BE2C (cell line): Measurements from ENCODE around the gene DNAI1.

ENCODE experiments used
- DNase-seq: peaks from one replicate; pipeline ENCODE4 v3.0.0-alpha.2; 2020
- H3K27me3 ChIP-seq: fragments of 250-450 bp; sonication (Bioruptor Pico); 2 replicates; pipeline ENCODE4 v1.5.1; 2020; ENCODE audit warnings: mild to moderate bottlenecking
- H3K36me3 ChIP-seq: fragments of 250-450 bp; sonication (Bioruptor Pico); 2 replicates; pipeline ENCODE4 v1.5.1; 2020; ENCODE audit warnings: mild to moderate bottlenecking
- H3K4me1 ChIP-seq: fragments of 250-450 bp; sonication (Bioruptor Pico); 2 replicates; pipeline ENCODE4 v1.5.1; 2020
- H3K4me3 ChIP-seq: 2 replicates; pipeline ENCODE4 v1.5.1; 2011; ENCODE audit warnings: low read depth, low read length
- H3K9me3 ChIP-seq: fragments of 250-450 bp; sonication (Bioruptor Pico); 2 replicates; pipeline ENCODE4 v1.5.1; 2020
- TF ChIP-seq, protein P1 (sequence below): IDR thresholded peaks from 2 replicates; pipeline ENCODE4 v1.5.1; 2012; ENCODE audit warnings: mild to moderate bottlenecking, low read depth, low read length

The DNAI1 gene

DNA sequence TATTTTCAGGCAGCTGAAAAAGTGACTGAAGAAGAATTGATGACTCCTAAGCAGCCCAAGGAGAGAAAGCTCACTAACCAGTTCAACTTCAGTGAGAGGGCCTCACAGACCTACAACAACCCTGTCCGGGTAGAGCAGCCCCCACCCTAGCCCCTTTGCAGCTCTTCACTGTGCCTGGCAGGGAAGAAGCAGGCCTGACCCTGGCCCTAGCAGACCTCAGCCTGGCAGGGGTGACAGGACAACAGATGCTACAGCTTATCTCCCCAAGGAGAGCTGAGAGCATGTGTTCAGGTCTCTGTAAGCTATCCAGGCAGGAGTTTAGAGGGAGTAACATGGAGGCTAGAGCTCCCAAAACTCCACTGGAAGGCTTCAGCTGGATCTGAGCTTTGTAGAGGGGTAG, 31.8 kb downstream of the DNAI1 start:
- TF ChIP-seq, protein P1, sequence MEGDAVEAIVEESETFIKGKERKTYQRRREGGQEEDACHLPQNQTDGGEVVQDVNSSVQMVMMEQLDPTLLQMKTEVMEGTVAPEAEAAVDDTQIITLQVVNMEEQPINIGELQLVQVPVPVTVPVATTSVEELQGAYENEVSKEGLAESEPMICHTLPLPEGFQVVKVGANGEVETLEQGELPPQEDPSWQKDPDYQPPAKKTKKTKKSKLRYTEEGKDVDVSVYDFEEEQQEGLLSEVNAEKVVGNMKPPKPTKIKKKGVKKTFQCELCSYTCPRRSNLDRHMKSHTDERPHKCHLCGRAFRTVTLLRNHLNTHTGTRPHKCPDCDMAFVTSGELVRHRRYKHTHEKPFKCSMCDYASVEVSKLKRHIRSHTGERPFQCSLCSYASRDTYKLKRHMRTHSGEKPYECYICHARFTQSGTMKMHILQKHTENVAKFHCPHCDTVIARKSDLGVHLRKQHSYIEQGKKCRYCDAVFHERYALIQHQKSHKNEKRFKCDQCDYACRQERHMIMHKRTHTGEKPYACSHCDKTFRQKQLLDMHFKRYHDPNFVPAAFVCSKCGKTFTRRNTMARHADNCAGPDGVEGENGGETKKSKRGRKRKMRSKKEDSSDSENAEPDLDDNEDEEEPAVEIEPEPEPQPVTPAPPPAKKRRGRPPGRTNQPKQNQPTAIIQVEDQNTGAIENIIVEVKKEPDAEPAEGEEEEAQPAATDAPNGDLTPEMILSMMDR = no peak
- no peak overlapping the region for H3K4me3 ChIP-seq

DNA sequence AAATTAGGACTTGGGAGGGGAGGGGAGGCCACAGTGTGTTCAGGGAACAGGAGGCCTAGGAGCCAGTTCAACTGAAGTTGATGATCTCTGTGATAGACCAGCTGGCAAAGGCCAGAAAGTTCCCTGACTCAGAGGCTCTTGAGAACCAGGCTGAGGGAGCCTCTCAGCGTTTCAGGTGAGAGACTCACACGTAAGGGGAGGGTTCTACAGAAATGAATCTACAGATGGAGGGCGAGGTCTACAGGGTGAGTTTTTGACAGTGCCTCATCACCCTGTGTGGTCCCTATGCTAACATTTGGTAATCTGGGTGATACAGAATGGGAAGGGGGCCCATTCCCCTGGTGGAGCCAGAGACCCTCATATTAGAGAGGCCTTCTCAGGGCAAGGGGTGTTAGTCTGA, 32.2 kb downstream of the DNAI1 start:
- no peak overlapping the region for H3K4me3 ChIP-seq
- H3K4me1 ChIP-seq = peaks cover 12% of the 10 kb centered on the region
- no peaks in the 10 kb centered on the region for H3K27me3 ChIP-seq
- H3K9me3 ChIP-seq = no peaks in the 10 kb centered on the region
- H3K36me3 ChIP-seq = no peaks in the 10 kb centered on the region
- TF ChIP-seq, protein P1 = no peak
- DNase-seq = no peak

More for the DNA sequence above, 31.8 kb downstream of the DNAI1 start:
- Histone ChIP-seq H3K9me3 (no peaks in the 10 kb centered on the region), H3K4me1 (peaks cover 12% of the 10 kb centered on the region), H3K27me3 (no peaks in the 10 kb centered on the region), H3K36me3 (no peaks in the 10 kb centered on the region)
- DNase-seq = peak; percentile 30

DNA sequence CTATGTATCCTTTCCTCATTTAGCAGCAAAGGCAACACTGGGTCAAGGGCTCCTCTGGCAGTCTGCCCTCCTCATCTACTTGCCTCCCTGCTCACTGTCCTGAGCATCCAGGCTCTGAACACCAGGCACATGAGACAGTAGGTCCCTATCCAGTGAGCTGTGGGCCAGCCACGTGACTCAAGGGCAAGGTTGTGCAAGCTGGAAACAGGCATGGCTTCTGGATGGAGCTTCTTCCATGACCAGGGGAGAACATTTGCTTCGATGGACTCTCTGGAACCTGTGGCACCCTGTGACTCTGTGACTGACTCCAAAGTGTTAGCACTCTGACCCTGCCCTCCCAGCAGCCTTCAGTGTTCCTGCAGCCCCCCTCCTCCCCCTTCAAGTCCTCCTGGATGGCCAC, 33.0 kb downstream of the DNAI1 start:
- no peaks in the 10 kb centered on the region for H3K27me3 ChIP-seq
- H3K9me3 ChIP-seq = no peaks in the 10 kb centered on the region
- peaks cover 12% of the 10 kb centered on the region for H3K4me1 ChIP-seq
- DNase-seq = no peak
- H3K36me3 ChIP-seq = no peaks in the 10 kb centered on the region
- no peak overlapping the region for H3K4me3 ChIP-seq
- TF ChIP-seq, protein P1 = no peak

DNA sequence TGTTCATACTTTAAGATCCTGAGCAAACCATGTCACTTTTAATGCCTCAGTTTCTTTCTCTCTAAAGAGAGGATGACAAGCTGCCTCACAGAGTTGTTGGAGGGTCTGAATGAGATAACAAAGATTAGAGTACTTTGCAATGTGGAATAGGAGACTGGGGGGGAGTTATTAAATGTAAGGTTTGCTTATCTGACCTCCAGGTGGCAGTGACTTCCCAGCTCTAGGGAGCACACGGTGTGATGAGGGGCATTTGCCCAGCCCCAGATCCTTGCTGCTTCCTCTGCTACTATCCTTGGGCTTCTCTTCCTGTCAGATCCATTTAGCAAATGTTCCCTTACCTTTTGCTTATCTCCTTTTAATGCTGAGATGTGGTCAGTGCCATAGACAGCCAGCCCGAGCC, 33.4 kb downstream of the DNAI1 start:
- no peaks in the 10 kb centered on the region for H3K36me3 ChIP-seq
- no peak overlapping the region for H3K4me3 ChIP-seq
- H3K4me1 ChIP-seq = peaks cover 12% of the 10 kb centered on the region
- no peak for DNase-seq
- H3K9me3 ChIP-seq = no peaks in the 10 kb centered on the region
- TF ChIP-seq, protein P1 = peak; percentile 31
- no peaks in the 10 kb centered on the region for H3K27me3 ChIP-seq

DNA sequence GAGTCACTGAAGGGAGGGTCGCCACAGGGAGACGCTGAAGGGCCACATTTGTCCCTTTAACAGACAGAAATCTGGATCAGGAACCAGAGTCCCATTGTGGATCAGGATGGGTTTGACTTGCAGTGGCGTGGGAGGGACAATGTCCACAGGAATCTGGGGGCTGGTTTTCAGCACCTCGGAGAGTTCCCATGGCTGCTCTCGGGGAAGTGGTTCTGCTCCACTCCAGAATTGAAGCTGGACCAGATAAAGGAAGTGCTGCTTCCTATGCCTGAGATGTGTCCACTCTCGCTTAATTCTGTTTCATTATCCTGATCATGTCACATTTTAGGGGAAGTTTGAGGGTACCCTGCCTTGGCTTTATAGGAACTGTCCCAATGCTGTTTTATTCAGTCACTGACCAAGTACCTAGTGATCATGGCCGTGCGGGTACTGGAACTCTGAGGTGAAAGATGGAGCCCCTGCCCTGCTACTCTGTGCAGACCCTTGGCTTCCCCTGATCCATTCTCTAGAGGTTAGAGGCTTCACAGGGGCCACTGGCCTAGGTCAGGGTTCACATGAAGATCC, 35.4 kb downstream of the DNAI1 start:
- no peaks in the 10 kb centered on the region for H3K27me3 ChIP-seq
- TF ChIP-seq, protein P1 = no peak
- no peak overlapping the region for H3K4me3 ChIP-seq

DNA sequence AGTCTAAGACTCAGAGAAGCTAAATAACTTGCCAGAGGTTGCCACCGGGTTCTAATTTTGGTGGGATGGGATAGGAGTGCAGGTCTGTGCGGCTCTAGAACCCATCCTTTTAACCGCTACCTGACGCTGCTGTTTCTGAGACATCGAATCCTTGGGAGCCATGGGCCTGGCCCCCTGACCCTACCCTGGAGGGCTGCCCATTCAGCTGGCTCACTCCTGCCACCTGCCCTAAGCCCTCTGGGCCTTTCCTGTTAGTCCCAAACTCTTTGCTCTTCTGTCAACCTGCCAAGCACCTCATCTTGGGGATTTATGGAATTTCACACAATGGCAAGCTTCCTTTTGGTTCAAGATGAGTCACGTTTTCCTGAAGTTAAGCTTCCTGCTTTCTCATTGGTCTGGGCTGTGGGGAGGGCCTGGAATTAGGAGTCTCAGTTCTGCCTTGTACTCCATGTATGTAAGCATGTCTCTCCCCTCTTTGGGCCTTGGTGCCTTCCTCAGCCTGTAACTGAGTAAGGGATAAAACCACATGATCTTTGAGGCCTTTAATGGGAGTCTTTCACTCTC, 37.6 kb downstream of the DNAI1 start:
- Histone ChIP-seq H3K4me1 (peaks cover 5% of the 10 kb centered on the region), H3K36me3 (no peaks in the 10 kb centered on the region), H3K9me3 (no peaks in the 10 kb centered on the region), H3K4me3 (no peak overlapping the region), H3K27me3 (no peaks in the 10 kb centered on the region)
- DNase-seq = no peak
- TF ChIP-seq, protein P1 = no peak

More for the DNA sequence above, 35.4 kb downstream of the DNAI1 start:
- DNase-seq = no peak
- Histone ChIP-seq H3K4me1 (peaks cover 12% of the 10 kb centered on the region), H3K9me3 (no peaks in the 10 kb centered on the region), H3K36me3 (no peaks in the 10 kb centered on the region)
